Nephron progenitor cell (in vitro differentiated cells): ENCODE results near the gene PLCB2.

Experiments
- DNase-seq: peaks from one replicate; pipeline ENCODE4 v3.0.0; 2021
- H3K27ac Mint-ChIP-seq: 2 replicates; pipeline ENCODE4 v1.8.0; 2021; ENCODE audit warnings: mild to moderate bottlenecking, moderate library complexity, mixed read lengths
- H3K27me3 Mint-ChIP-seq: 2 replicates; pipeline ENCODE4 v1.8.0; 2021; ENCODE audit warnings: mild to moderate bottlenecking, low read depth, mixed read lengths; ENCODE audit not compliant: poor library complexity
- H3K36me3 Mint-ChIP-seq: 2 replicates; pipeline ENCODE4 v1.8.0; 2021; ENCODE audit warnings: low read depth, mixed read lengths
- H3K4me1 Mint-ChIP-seq: 2 replicates; pipeline ENCODE4 v1.8.0; 2021; ENCODE audit warnings: mixed read lengths
- H3K4me3 Mint-ChIP-seq: 2 replicates; pipeline ENCODE4 v1.8.0; 2021; ENCODE audit warnings: mild to moderate bottlenecking, moderate library complexity, mixed read lengths
- H3K9me3 Mint-ChIP-seq: 2 replicates; pipeline ENCODE4 v1.8.0; 2021; ENCODE audit warnings: mild to moderate bottlenecking, moderate library complexity, mixed read lengths
- CTCF ChIP-seq: fragments of 200-600 bp; sonication (generic); IDR thresholded peaks from 2 replicates; pipeline ENCODE4 v1.5.0; 2021; ENCODE audit warnings: antibody characterized with exemption

PLCB2 gene

DNA sequence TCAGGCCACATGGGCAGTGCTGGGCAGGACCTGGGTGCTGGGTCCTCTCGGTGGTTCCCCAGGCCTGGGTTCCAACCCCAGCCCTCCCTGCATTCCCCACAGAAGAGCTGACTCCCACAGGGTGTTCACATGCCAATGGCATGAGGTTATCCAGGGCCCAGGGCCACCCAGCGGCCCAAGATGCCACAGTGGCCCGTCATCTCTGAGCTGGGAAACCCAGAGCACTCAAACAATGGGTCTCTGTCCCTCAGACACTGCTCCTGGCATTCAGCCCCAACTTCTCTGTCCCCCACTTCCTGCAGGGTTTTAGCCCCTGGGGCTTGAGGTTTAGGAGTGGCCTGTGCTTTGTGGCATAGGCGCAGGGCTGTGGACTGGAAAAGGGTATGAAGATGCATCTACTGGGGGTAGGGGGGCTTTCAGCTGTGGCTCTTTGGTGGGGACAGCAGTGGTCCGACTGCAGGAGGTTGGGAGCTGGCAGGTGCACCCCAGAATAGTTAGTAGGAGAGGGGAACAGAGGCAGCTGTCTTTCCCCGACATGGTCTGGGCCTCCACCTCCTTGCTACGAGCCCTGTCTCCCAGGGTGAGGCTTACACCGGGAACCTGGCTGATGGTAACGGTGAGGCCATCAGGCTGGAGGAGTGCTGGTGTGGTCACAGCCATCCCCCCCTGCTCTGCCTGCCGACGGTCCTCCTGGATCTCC lies 31.3 kb upstream of the PLCB2 start:
- Mint-ChIP-seq H3K4me3 (no peak overlapping the region), H3K4me1 (peaks cover 53% of the 10 kb centered on the region), H3K9me3 (no peaks in the 10 kb centered on the region), H3K36me3 (no peaks in the 10 kb centered on the region), H3K27ac (no peak overlapping the region), H3K27me3 (peaks cover 15% of the 10 kb centered on the region)
- DNase-seq: no peak
- no peak for TF ChIP-seq CTCF

- H3K4me1 Mint-ChIP-seq: peaks cover 53% of the 10 kb centered on the region
- peak; percentile 89 for DNase-seq
- peaks cover 15% of the 10 kb centered on the region for H3K27me3 Mint-ChIP-seq
- H3K27ac Mint-ChIP-seq: no peak overlapping the region
- no peak overlapping the region for H3K4me3 Mint-ChIP-seq
- no peaks in the 10 kb centered on the region for H3K9me3 Mint-ChIP-seq
- peak; percentile 94 for TF ChIP-seq CTCF
- H3K36me3 Mint-ChIP-seq: no peaks in the 10 kb centered on the region
Measured at GRCh38 chr15:40338041-40338657, 30.4 kb upstream of the PLCB2 start.

- H3K27ac Mint-ChIP-seq: no peak overlapping the region
- no peaks in the 10 kb centered on the region for H3K9me3 Mint-ChIP-seq
- peaks cover 15% of the 10 kb centered on the region for H3K27me3 Mint-ChIP-seq
- H3K4me1 Mint-ChIP-seq: peaks cover 50% of the 10 kb centered on the region
- no peaks in the 10 kb centered on the region for H3K36me3 Mint-ChIP-seq
- no peak overlapping the region for H3K4me3 Mint-ChIP-seq
- no peak for DNase-seq
- TF ChIP-seq CTCF: no peak
Measured at GRCh38 chr15:40337597-40337996, 29.9 kb upstream of the PLCB2 start.

- peaks cover 54% of the 10 kb centered on the region for H3K4me1 Mint-ChIP-seq
- peak; percentile 35 for DNase-seq
- H3K27ac Mint-ChIP-seq: no peak overlapping the region
Measured at GRCh38 chr15:40336744-40337122, 29.0 kb upstream of the PLCB2 start.

GRCh38 chr15:40335938-40336743 lies 28.4 kb upstream of the PLCB2 start:
- Mint-ChIP-seq H3K27ac (no peak overlapping the region), H3K4me3 (no peak overlapping the region), H3K9me3 (no peaks in the 10 kb centered on the region), H3K27me3 (peaks cover 13% of the 10 kb centered on the region), H3K36me3 (no peaks in the 10 kb centered on the region), H3K4me1 (peaks cover 51% of the 10 kb centered on the region)
- TF ChIP-seq CTCF: no peak
- no peak for DNase-seq

More at GRCh38 chr15:40336744-40337122, 29.0 kb upstream of the PLCB2 start:
- no peaks in the 10 kb centered on the region for H3K9me3 Mint-ChIP-seq
- H3K27me3 Mint-ChIP-seq: peaks cover 14% of the 10 kb centered on the region
- no peak overlapping the region for H3K4me3 Mint-ChIP-seq
- no peak for TF ChIP-seq CTCF
- H3K36me3 Mint-ChIP-seq: no peaks in the 10 kb centered on the region
